SK-N-MC (cell line): ENCODE results near the gene INSRR.

ENCODE experiments used
- DNase-seq: peaks from one replicate; pipeline ENCODE4 v3.0.0-alpha.2; 2011; ENCODE audit warnings: low read depth, low spot score
- H3K27ac ChIP-seq: fragments of 200-600 bp; sonication (generic); 2 replicates; pipeline ENCODE4 v1.5.1; 2016; ENCODE audit warnings: mixed run types
- H3K36me3 ChIP-seq: fragments of 200-600 bp; sonication (generic); 2 replicates; pipeline ENCODE4 v1.6.1; 2017; ENCODE audit warnings: antibody characterized with exemption, low read length, mixed read lengths; ENCODE audit not compliant: insufficient read depth
- H3K4me3 ChIP-seq: fragments of 200-600 bp; sonication (generic); 2 replicates; pipeline ENCODE4 v1.5.1; 2016
- H3K9ac ChIP-seq: fragments of 200-600 bp; sonication (generic); 2 replicates; pipeline ENCODE4 v1.8.0; 2017; ENCODE audit warnings: mixed run types, mixed read lengths; ENCODE audit not compliant: insufficient read length
- H3K9me3 ChIP-seq: fragments of 200-600 bp; sonication (generic); 2 replicates; pipeline ENCODE4 v1.6.1; 2017; ENCODE audit warnings: low read depth, mild to moderate bottlenecking, antibody characterized with exemption, low read length, moderate library complexity, mixed read lengths
- EZH2 ChIP-seq: fragments of 200-600 bp; sonication (generic); IDR thresholded peaks from one replicate; pipeline ENCODE4 v1.6.1; 2017; ENCODE audit warnings: antibody characterized with exemption
- FOXP2 ChIP-seq: optimal IDR thresholded peaks from 2 replicates; pipeline ENCODE3; 2011; ENCODE audit warnings: mild to moderate bottlenecking, moderate library complexity; ENCODE audit not compliant: insufficient read depth; ENCODE audit errors: extremely low read length, control extremely low read depth
- POLR2AphosphoS5 ChIP-seq: IDR thresholded peaks from 2 replicates; pipeline ENCODE4 v1.6.1; 2012; ENCODE audit warnings: mild to moderate bottlenecking, low read depth, low read length, borderline replicate concordance

Gene INSRR

DNA sequence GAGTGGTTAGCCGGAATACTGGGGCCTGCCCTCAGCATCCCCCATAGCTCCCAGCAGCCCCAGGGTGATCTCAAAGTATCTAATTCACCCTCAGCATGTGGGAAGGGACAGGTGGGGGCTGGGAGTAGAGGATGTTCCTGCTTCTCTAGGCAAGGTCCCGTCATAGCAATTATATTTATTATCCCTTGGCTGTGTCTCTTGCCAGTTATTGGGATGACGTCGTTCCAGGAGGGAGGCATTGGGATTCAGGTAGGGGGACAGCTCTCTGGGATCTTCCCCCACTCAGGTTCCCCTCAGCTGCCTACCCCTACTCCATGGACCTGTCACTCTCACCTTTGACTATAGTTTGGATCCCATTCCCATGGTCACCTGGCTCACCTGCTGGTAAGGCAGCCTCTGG lies 22.7 kb upstream of the INSRR start:
- TF ChIP-seq POLR2AphosphoS5 (no peak), EZH2 (no peak), FOXP2 (no peak)
- no peaks in the 10 kb centered on the region for H3K36me3 ChIP-seq
- no peaks in the 10 kb centered on the region for H3K9me3 ChIP-seq
- H3K9ac ChIP-seq = no peak overlapping the region
- no peak for DNase-seq
- H3K27ac ChIP-seq = no peak overlapping the region
- H3K4me3 ChIP-seq = no peak overlapping the region

DNA sequence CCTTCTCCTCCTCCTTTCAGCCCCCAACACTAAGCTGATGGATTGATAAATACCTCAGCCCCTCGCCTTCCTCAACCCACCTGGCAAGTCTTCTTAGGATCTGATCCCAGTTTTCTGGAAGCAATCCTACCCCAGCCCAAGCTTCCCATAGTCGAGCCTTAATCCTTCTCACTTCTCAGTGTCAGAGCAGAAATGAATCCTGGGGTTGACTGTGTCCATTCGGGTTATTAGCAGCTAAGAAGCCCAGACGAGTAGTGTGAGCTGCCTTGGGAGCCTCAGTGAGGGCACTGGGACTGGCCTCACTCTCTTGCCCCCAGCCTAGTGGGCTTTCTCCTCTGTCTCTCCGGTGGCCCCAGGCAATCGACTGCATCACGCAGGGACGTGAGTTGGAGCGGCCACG lies 22.2 kb upstream of the INSRR start:
- no peaks in the 10 kb centered on the region for H3K36me3 ChIP-seq
- no peak overlapping the region for H3K27ac ChIP-seq
- no peaks in the 10 kb centered on the region for H3K9me3 ChIP-seq
- no peak overlapping the region for H3K4me3 ChIP-seq
- no peak overlapping the region for H3K9ac ChIP-seq
- no peak for DNase-seq
- TF ChIP-seq FOXP2 (no peak), EZH2 (no peak), POLR2AphosphoS5 (no peak)

DNA sequence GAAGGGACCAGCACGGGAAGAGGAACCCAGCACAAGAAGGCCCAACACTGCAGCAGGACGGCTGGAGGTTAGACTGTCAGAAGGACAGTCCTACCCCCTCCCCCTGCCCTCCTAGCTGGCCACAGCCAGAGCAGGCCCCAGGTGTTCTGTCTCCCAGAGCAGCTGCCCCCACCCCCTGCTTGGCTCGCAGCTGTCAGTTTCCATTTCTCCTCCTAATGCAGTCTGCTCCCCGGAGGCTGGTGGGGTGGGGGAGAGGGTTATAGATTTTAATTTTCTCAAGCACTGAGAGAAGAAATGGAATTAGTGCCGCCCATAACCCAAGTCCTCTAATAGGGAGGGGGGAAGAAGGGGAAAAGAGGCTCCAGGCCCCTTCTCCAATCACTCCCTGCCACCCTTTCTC lies 21.6 kb upstream of the INSRR start:
- no peak overlapping the region for H3K9ac ChIP-seq
- TF ChIP-seq FOXP2 = no peak
- TF ChIP-seq EZH2 = no peak
- TF ChIP-seq POLR2AphosphoS5 = no peak
- no peak overlapping the region for H3K27ac ChIP-seq
- H3K36me3 ChIP-seq = no peaks in the 10 kb centered on the region
- H3K9me3 ChIP-seq = no peaks in the 10 kb centered on the region
- no peak overlapping the region for H3K4me3 ChIP-seq
- no peak for DNase-seq

DNA sequence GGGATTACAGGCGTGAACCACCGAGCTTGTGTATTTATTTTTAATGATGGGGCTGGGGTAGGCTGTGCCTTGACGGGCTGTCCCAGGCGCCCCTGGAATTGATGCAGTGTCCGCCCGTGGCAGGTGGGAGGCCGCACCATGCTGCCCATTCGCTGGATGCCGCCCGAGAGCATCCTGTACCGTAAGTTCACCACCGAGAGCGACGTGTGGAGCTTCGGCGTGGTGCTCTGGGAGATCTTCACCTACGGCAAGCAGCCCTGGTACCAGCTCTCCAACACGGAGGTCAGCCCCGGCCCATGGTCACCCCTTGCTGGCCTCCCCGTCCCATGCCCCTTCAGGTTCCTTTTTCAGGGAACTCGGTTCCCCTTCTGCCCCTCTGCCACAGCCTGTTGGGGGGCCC lies 21.0 kb upstream of the INSRR start:
- no peak overlapping the region for H3K9ac ChIP-seq
- H3K4me3 ChIP-seq = no peak overlapping the region
- H3K9me3 ChIP-seq = no peaks in the 10 kb centered on the region
- H3K36me3 ChIP-seq = no peaks in the 10 kb centered on the region
- no peak overlapping the region for H3K27ac ChIP-seq
- DNase-seq = no peak
- TF ChIP-seq POLR2AphosphoS5 (no peak), EZH2 (no peak), FOXP2 (no peak)

DNA sequence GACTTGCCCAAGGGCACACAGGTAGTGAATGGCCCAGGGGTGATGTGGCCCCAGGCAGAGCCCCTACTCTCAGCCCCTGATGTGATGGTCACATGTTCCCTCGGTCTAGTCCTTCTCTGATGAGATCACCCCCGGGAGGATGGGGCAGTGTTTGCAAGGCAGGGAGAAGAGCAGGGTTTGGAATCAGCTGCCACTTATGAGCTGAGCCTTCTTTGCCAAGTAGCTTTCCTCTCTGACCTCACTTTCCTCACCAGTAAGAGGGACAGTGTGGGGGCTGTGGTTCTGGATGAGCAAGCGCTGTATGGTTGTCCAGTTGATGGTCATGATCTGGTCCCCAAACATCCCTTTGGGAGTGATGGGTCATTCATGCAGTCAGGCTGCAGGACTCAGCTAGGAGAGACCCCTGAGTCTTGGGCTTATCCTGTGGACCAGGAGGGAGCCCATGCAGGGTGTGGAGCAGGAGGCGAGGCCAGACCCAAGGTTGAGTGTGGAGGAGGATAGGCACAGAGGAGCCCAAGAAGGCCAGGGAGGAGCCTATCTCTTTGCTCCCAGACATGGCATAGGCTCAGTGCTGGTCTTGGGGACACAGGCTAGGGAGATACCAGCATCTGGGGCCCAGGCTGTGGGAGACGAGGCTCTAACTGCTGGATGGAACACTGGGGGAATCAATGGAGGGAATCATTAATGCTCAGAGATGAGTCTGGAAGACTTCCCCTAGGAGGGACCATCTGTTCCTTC lies 18.7 kb upstream of the INSRR start:
- Histone ChIP-seq H3K9ac (no peak overlapping the region), H3K27ac (no peak overlapping the region), H3K9me3 (no peaks in the 10 kb centered on the region), H3K4me3 (no peak overlapping the region), H3K36me3 (no peaks in the 10 kb centered on the region)
- DNase-seq = no peak
- TF ChIP-seq FOXP2 (no peak), EZH2 (no peak), POLR2AphosphoS5 (no peak)

DNA sequence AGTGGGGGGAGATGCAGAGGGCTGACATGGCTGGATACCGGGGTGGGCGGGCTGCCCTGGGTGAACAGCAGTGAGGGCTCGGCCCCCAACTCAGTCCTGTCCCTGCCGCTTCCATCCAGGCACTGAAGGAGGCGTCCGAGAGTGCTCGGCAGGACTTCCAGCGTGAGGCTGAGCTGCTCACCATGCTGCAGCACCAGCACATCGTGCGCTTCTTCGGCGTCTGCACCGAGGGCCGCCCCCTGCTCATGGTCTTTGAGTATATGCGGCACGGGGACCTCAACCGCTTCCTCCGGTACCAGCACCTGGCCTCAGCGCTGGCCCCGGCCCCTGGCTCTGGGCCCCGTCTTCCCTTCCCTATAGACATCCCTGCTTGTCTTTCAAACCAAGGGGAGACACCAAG lies 17.4 kb upstream of the INSRR start:
- TF ChIP-seq POLR2AphosphoS5 (no peak), FOXP2 (no peak), EZH2 (no peak)
- no peak for DNase-seq
- Histone ChIP-seq H3K9ac (no peak overlapping the region), H3K27ac (no peak overlapping the region), H3K9me3 (no peaks in the 10 kb centered on the region), H3K36me3 (no peaks in the 10 kb centered on the region), H3K4me3 (no peak overlapping the region)

DNA sequence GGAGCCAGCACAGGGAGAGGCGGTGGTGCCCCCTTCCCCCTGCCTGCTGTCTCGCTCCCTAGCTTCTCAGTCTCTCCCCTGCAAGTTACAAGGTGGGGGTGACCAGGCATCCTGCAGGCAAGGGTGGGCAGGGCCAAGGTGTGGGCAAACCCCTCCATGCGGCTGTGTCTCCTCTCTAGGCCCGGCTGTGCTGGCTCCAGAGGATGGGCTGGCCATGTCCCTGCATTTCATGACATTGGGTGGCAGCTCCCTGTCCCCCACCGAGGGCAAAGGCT lies 16.4 kb upstream of the INSRR start:
- Histone ChIP-seq H3K9me3 (no peaks in the 10 kb centered on the region), H3K27ac (no peak overlapping the region), H3K36me3 (no peaks in the 10 kb centered on the region), H3K9ac (no peak overlapping the region), H3K4me3 (no peak overlapping the region)
- TF ChIP-seq EZH2 (no peak), FOXP2 (no peak), POLR2AphosphoS5 (no peak)
- DNase-seq = no peak

DNA sequence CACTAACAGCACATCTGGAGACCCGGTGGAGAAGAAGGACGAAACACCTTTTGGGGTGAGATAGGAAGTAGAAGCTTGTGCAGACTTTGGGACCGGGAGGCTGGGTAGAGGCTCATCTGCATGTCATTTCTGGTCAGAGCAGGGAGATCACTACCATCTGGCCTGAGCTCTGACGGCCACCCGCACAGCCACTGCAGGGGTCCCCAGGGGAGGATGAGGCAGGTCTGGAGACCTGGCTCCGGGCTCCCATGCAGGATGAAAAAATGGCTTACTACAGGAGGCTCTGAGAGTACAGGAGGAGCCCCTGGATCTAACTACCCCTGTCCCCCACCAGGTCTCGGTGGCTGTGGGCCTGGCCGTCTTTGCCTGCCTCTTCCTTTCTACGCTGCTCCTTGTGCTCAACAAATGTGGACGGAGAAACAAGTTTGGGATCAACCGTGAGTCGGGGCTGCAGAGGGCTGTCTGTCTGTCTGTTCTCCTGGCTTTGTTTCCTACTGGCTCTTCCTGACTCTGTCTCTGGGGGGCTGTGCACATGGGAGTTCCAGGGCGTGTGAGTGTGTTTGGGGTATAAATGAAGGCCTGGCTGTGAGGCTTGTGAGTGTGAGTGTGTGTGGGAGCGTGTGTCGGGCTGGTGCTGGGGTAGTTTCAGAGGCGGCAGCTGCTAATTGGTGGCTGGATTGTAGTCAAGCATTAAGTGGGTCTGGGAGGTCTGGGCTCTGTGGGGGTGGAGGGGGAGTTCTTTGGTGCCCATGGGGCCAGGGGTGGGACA lies 15.8 kb upstream of the INSRR start:
- Histone ChIP-seq H3K4me3 (no peak overlapping the region), H3K36me3 (no peaks in the 10 kb centered on the region), H3K9ac (peak overlapping the region; percentile 15), H3K27ac (no peak overlapping the region), H3K9me3 (no peaks in the 10 kb centered on the region)
- no peak for TF ChIP-seq EZH2
- no peak for TF ChIP-seq FOXP2
- no peak for TF ChIP-seq POLR2AphosphoS5
- DNase-seq = no peak

DNA sequence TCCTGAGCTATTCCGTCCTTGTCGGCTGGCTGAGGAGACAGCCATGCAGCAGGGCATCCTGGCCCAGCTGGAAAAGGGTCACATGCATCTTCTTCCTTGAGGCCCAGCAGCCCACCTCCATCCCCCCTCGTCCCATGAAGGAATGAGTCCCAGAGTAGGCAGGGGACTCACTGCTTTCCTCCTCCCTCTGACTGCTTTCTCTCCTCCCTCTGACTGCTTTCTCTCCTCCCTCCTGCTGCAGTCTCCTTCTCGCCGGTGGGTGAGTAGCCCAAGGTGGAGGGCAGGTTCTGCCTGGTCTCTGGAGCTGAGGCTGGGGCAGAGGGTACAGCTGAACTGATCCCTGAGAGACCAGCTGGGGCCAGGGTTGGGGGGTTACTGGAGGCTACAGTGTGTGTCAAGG lies 15.2 kb upstream of the INSRR start:
- H3K4me3 ChIP-seq = no peak overlapping the region
- no peak overlapping the region for H3K27ac ChIP-seq
- no peak for DNase-seq
- no peak overlapping the region for H3K9ac ChIP-seq
- H3K36me3 ChIP-seq = no peaks in the 10 kb centered on the region
- TF ChIP-seq EZH2 (no peak), FOXP2 (no peak), POLR2AphosphoS5 (no peak)
- H3K9me3 ChIP-seq = no peaks in the 10 kb centered on the region
